ENCODE measurements around the gene AGMO. TPM values are rescaled to one million over a fixed set of nuclear protein-coding genes. Genes with fewer than 3 reads are reported as not detected.

The AGMO gene
- total and polyA plus RNA-seq, 4 donors = 21.6 to 46.6 (median 31.6) TPM

- WGBS = 90% methylated on average over 3 of the region's 3 CpGs
- no peak overlapping the region for H3K27ac ChIP-seq (ENCODE audit: low read depth in 1 of 2, low read length in 2 of 2)
- H3K4me3 ChIP-seq (ENCODE audit: low read depth in 1 of 3, low read length in 3 of 3) = no peak overlapping the region
- H3K4me1 ChIP-seq (ENCODE audit: control insufficient read depth in 4 of 4, insufficient read depth in 4 of 4, low read length in 3 of 4) = no peaks in the 10 kb centered on the region
- DNase-seq (ENCODE audit: low spot score) = no peak
- no peaks in the 10 kb centered on the region for H3K36me3 ChIP-seq (ENCODE audit: control insufficient read depth in 4 of 4, insufficient read depth in 3 of 4, low read depth in 1 of 4, low read length in 3 of 4)
- no peaks in the 10 kb centered on the region for H3K9me3 ChIP-seq (ENCODE audit: control insufficient read depth in 4 of 4, low read length in 3 of 4)
- H3K27me3 ChIP-seq (ENCODE audit: control insufficient read depth in 4 of 4, insufficient read depth in 4 of 4, low read length in 3 of 4) = no peaks in the 10 kb centered on the region
- H3K9ac ChIP-seq (ENCODE audit: low read depth in 1 of 2, low read length in 2 of 2) = no peak overlapping the region
- TF ChIP-seq HNF4A (conservative IDR thresholded peaks at IDR 0.05) = no peak
- TF ChIP-seq NR2F2 (IDR thresholded peaks at IDR 0.05) = no peak
These were observed 72.0 kb downstream of the AGMO start for GRCh38 chr7:15489861-15490260.

GRCh38 chr7:15489383-15489782 is 72.4 kb downstream of the AGMO start:
- H3K27me3 ChIP-seq (ENCODE audit: control insufficient read depth in 4 of 4, insufficient read depth in 4 of 4, low read length in 3 of 4) = no peaks in the 10 kb centered on the region
- 73% methylated on average over 4 of the region's 4 CpGs for WGBS
- no peak overlapping the region for H3K4me3 ChIP-seq (ENCODE audit: low read depth in 1 of 3, low read length in 3 of 3)
- TF ChIP-seq, protein P1, sequence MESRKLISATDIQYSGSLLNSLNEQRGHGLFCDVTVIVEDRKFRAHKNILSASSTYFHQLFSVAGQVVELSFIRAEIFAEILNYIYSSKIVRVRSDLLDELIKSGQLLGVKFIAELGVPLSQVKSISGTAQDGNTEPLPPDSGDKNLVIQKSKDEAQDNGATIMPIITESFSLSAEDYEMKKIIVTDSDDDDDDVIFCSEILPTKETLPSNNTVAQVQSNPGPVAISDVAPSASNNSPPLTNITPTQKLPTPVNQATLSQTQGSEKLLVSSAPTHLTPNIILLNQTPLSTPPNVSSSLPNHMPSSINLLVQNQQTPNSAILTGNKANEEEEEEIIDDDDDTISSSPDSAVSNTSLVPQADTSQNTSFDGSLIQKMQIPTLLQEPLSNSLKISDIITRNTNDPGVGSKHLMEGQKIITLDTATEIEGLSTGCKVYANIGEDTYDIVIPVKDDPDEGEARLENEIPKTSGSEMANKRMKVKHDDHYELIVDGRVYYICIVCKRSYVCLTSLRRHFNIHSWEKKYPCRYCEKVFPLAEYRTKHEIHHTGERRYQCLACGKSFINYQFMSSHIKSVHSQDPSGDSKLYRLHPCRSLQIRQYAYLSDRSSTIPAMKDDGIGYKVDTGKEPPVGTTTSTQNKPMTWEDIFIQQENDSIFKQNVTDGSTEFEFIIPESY (IDR thresholded peaks at IDR 0.05) = no peak
- TF ChIP-seq NR2F2 (IDR thresholded peaks at IDR 0.05) (no peak), YY1 (IDR thresholded peaks at IDR 0.05) (no peak), REST (IDR thresholded peaks at IDR 0.05) (no peak), RXRA (IDR thresholded peaks at IDR 0.05) (no peak), HNF4G (IDR thresholded peaks at IDR 0.05) (no peak), TAF1 (conservative IDR thresholded peaks at IDR 0.05) (no peak), EGR1 (IDR thresholded peaks at IDR 0.05; ENCODE audit: low read depth in 2 of 2) (no peak), JUND (IDR thresholded peaks at IDR 0.05) (no peak), HNF4A (conservative IDR thresholded peaks at IDR 0.05) (no peak), RAD21 (IDR thresholded peaks at IDR 0.05) (no peak), GABPA (IDR thresholded peaks at IDR 0.05 in 1 of 2, conservative IDR thresholded peaks at IDR 0.05 in 1 of 2) (no peak), SP1 (IDR thresholded peaks at IDR 0.05) (no peak), FOXA2 (IDR thresholded peaks at IDR 0.05) (no peak), CTCF (IDR thresholded peaks at IDR 0.05; ENCODE audit: low read depth, low read length, missing input control) (no peak), FOXA1 (IDR thresholded peaks at IDR 0.05) (no peak)
- TF ChIP-seq, protein P2, sequence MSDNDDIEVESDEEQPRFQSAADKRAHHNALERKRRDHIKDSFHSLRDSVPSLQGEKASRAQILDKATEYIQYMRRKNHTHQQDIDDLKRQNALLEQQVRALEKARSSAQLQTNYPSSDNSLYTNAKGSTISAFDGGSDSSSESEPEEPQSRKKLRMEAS (IDR thresholded peaks at IDR 0.05) = no peak
- H3K9me3 ChIP-seq (ENCODE audit: control insufficient read depth in 4 of 4, low read length in 3 of 4) = no peaks in the 10 kb centered on the region
- no peak overlapping the region for H3K9ac ChIP-seq (ENCODE audit: low read depth in 1 of 2, low read length in 2 of 2)
- DNase-seq (ENCODE audit: low spot score) = no peak
- no peaks in the 10 kb centered on the region for H3K4me1 ChIP-seq (ENCODE audit: control insufficient read depth in 4 of 4, insufficient read depth in 4 of 4, low read length in 3 of 4)
- H3K36me3 ChIP-seq (ENCODE audit: control insufficient read depth in 4 of 4, insufficient read depth in 3 of 4, low read depth in 1 of 4, low read length in 3 of 4) = no peaks in the 10 kb centered on the region
- no peak overlapping the region for H3K27ac ChIP-seq (ENCODE audit: low read depth in 1 of 2, low read length in 2 of 2)

All from liver (tissue), 9 donors.